HG03097 (cell line): Measurements from ENCODE around the gene BOLA2B.

Source experiments
- ATAC-seq: cut with Tn5 transposase; IDR thresholded peaks from one replicate; pipeline ENCODE4 v1.9.1; 2021; ENCODE audit not compliant: unreplicated experiment, low FRiP score

Gene BOLA2B

DNA sequence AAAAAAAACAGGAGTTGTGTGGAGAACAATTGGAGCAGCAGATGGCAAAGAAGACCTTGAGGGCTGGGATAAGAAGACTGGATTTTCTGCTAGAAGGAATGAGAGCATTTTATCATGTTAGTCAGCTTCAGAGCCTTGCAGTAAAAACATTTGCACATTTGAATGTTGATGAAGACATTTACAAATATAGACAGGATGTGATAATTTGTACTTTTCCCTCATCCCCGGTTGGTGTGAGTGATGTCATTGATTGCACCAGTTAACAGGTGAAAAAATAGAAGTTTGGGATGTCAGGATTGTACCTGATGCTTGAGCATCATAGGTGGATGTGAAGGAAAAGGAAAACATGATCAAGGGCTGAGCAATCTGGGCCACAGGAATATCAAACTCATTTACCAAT is 47.8 kb downstream of the BOLA2B start:
- ATAC-seq = no peak

DNA sequence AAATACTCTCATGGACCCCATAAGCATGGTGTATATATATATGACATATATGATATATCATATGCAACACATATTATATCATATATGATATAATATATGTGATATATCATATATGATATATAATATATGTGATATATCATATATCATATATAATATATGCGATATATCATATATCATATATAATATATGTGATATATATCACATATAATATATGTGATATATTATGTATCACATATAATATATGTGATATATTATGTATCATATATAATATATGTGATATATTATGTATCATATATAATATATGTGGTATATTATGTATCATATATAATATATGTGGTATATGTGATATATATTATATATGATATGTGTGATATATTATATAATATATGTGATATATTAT is 48.5 kb downstream of the BOLA2B start:
- ATAC-seq = no peak

DNA sequence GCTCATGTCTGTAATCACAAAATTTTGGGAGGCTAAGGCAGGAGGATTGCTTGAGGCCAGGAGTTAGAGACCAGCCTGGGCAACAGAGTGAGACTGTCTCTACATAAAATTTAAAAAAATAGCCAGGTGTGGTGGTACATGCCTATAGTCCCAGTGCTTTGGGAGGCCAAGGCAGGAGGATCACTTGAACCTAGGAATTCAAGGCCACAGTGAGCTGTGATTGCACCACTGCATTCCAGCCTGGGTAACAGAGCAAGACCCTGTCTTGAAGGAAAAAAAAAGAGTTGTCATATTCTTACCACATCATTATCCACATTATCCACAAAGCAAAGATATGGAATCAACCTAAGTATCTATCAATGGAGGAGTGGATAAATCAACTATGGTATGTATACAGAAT is 49.4 kb downstream of the BOLA2B start:
- no peak for ATAC-seq

DNA sequence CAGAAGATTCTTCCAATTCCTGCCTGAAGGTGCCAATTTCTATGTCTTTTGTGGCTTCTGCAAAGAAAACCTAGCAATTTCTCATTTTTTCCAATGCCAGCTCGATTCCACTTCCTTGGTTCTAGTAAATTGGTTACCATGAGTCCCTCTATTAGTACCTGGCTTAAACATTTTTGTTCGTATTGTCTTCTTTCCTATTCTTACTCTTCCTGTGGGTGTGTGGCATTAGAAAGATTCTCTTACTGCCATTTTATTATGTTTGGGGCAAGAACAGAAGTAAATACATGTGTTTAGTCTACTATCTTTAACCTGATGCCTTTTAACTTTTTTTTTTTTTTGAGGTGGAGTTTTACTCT is 50.1 kb downstream of the BOLA2B start:
- ATAC-seq = no peak
